NCI-H345 treated with DMSO at 0.1 percent for 48 hours (cell line): ENCODE results near the gene BLID.
A peak's percentile ranks its signal among the peaks of the same experiment; 100 is the strongest.

Source experiments
- DNase-seq: peaks from one replicate; lab custom pipeline; 2025; ENCODE audit not compliant: unreplicated experiment; lab: John Stamatoyannopoulos, UW

BLID gene

DNA sequence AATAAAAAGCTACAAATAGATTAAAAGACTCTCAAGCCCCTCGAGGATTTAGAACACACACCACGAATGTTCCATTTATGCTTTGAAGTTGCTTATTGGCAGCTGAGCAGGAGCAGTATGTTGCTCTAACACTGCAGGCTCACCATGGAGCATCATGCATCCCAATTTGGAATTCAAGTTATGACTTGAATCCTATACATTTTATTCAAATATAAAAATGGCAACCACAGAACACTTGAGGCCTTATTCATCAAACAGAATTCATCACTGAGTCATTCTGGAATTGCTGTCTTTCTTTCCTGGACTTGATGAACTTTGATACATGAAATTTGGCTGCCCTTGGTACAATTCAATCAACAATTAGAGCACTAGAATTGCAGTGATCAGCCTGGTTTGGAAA is 24.5 kb upstream of the BLID start:
- DNase-seq: no peak

DNA sequence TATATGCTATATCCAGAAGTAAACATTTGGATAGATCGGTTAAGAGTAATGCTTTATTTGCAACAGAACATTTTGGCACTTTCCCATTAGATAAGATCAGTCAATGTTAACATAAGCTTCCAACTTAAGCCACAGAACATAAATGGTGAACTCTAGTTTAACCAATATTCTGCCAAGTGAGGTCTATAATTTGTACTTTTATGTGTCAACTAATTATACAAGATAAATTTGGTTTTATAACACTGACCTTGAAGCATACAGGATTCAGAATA is 23.5 kb upstream of the BLID start:
- DNase-seq: peak; percentile 60

DNA sequence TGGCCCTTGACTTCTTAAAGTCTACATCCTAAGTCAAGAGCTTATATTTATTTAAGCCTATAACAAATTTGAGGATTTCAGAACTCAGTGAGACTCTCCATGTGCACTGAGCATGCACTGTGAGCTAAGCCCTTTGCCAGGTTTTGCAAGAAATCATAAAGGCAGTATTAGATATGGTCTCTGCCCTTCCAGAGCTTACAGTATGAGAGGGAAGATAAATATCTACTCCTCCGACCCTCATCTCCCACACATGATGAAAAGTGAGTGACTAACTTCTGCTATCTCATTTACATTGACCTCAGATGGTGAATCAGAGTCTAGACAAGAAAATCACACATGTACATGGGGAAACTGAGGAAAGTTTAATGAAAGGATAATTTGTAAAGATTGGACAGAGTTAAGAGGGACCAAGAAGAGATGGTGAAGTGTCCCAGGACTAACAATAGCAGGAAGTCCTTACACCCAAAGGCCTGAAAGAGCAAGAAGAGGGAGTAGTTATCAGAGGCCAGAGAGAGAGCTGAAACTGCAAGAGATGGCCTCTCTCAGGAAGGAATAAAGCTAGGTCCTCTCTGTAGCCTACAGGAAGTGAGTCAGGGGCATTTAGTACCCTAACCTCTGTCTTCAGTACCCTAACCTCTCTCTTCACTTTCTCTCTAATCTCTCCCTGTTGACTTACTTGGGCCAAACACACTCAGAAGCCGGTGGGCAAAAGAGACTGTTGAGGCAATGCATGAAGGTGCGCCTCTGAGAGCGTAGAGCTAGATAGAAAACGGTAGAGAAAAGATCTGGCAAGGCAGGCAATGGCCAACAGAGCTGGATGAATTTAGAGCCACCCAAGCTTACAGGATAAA is 23.0 kb upstream of the BLID start:
- no peak for DNase-seq

DNA sequence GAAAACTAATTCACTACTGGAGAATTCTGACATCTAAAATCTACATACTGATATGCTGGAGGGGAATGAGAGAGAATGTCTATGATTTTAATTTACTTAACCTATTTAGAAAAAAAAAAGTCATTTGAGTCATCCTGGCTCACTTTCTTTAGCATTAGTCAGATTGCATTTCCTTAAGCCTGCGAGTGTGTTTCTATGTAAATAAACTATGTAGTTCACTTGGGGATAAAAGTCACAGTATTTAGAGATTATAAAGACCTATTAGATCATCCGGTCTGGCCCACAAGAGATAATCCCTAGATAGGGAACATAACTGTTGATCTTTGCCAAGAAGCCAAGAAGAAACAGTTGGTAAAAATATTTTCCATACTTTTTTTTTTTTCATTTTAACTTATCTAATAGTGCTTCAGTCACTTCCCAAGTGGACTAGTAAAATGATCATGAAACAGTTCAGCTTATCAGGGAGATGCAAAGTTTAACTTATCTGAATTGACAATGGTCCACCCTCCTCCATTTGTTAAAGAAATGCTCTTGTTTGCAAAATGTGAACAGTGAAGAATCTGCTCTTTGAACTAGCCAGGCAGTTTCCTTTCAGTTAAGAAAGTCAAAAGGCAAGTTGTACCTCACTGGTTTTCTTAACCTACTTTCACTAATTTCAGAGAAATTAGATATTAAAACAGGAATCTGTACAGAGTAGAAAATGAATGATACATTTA is 21.2 kb upstream of the BLID start:
- no peak for DNase-seq

GRCh38 chr11:122131126-122131525 is 15.1 kb upstream of the BLID start:
- DNase-seq: no peak

DNA sequence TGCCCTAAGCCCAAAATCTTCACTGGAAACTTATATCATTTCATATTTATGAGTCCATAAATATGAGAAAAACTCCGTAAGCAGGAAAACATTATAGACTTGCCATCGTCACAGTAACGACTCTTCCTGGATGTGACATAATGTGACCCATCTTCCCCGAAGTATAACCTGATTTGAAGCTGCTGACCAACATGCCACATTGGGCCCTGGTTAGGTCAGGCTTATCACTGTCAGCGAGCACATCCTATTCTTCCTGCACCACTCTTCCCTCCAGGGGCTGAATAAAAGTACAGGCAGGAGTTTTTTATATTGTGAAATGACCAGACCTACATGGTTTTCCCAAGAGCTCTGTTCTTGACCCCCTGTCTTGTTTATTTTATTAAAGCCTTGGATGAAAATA is 12.1 kb upstream of the BLID start:
- no peak for DNase-seq

- DNase-seq: no peak
These were observed 11.0 kb upstream of the BLID start for GRCh38 chr11:122127020-122127419.

GRCh38 chr11:122126024-122126688 is 10.1 kb upstream of the BLID start:
- no peak for DNase-seq

DNA sequence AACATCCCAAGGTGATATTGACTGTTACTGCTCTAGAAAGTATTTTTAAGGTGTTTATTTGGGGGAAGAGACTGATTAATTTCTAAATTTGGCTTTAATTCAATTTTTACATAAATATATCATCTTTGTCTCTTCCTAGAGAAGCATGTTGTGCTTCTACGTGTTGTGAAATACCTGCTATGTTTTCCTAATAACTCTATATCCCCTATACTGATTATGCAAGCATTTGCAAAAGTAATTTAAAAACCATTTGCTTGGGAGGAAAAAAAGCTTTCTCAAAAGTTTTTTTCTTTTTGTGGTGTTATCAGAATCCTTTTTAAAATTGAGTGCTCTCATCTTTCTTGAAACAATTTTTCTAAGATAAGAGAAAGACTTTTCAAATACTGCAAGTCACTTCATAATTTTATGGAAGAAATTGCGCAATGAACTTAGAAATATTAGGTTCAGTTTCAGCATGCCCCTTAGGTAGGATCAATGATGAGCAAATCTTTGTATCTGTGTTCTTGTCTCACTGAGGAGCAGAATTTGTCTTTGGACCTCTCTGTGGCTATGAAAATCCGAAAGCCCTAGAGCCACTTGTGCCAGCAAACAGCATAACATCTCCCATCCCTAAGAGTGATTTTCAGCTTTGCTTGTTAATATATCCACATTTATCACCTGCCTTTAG is 7.4 kb upstream of the BLID start:
- DNase-seq: no peak

DNA sequence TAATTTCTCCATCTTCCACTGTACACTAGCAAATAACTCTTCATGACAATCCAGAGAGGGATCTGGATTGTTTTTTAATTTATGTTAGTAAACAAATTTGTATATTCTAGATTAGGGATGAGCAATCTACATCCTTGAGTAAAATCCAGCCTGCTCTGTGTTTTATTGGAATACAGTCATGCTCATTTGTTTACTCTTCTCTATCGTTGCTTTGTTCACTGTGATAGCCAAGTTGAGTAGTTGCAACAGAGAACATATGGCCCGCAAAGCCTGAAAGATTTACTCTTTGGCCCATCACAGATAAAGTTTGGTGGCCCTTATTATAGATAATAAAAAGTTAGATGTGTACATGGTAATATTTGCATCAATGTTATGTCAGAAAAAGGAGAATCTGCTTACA is 6.2 kb upstream of the BLID start:
- DNase-seq: no peak

DNA sequence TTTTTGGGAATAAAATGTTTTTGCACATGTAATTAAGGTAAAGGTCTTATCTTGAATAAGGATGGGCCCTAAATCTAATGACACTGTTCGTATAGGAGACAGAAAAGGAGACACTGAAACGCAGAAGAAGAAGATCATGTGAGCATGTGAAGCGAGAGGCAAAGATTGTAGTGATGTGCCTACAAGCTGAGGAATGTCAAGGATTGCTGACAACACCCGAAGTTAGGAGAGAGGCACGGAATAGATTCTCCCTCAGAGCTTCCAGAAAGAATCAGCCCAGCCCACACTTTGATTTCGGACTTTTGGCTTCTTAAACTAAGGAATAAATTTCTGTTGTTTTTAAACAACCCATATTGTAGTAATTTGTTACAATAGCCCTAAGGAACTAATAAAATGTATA is 4.1 kb upstream of the BLID start:
- no peak for DNase-seq

DNA sequence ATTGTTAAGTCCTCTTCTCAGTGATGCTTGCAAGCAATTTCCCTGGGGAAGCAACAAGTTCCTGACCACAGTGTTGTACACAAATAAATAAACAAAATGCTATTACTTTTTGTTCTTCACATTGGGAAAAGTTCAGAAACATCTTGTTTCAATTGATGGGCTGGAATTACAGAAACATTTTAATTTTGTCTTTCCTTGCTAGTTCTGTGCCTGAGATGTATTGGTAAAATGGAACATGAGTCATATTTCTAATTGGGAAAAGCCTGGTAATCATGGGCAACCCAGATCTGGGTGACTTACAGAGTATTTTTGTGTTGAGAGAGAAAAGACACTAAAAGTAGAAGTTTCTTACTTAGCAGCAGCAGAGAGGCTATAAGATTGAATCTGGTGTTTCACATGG is 576 bp upstream of the BLID start:
- DNase-seq: no peak

- DNase-seq: no peak
These were observed 1.0 kb downstream of the BLID start for GRCh38 chr11:122114976-122115375.

- no peak for DNase-seq
These were observed 1.9 kb downstream of the BLID start for GRCh38 chr11:122113836-122114825.

GRCh38 chr11:122112470-122113365 is 3.3 kb downstream of the BLID start:
- DNase-seq: no peak

DNA sequence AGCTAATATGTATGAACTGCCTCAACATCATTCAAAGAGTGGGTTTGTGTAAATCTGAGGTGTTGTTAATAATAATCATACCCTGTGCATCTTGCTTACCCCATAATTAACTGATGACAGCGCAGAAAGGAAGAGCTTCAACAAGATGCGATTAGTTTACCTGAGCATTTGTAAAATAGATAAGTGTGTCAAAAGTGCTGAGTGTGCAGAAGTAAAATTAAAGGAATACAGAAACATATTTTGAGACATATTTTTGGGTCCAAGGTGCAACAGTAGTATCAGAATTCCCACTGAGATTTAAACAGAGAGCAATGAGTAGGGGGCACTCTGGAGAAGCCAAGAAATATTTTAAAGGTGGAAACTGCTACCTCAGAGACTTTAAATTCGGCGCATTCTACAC is 6.1 kb downstream of the BLID start:
- no peak for DNase-seq

GRCh38 chr11:122108828-122109227 is 7.2 kb downstream of the BLID start:
- no peak for DNase-seq

DNA sequence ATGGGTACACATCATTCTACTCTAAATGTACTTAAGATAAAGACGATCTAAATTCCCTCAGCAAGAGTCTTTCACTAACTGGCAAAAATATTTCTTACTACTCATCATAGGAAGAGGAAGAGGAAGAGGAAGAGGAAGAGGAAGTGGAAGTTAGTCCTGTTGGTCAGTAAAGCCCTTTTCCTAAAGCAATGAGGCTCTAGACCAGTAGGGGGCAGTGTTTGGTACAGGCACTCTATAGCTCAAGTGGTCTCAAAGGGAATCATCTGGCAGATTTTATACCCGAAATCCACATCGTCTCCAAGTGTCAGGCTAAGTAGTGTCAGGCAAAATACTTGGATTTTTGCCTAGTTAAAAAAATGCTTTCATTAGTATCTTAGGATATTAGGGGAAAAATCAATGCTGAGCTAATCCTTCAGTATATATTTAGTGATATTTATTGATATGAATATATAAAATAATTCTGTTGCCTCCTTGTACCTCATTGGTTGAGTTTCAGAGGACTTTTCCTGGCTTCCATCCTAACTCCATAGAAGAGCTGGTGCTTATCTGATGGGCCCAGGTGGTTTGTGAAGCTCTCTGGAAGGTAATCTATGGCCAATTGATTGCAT is 7.7 kb downstream of the BLID start:
- DNase-seq: no peak

- DNase-seq: no peak
These were observed 8.4 kb downstream of the BLID start for GRCh38 chr11:122107566-122107965.
